Vagina (tissue), 2 donors: ENCODE results near the gene SEC23B.

Experiments used
- CTCF ChIP-seq, 3 experiments: fragments of 450-650 bp in 2 of 3; fragments of 200-600 bp in 1 of 3; sonication (generic) in 1 of 3; IDR thresholded peaks; one replicate each; pipeline ENCODE4 v1.5.1; 2017 to 2019; ENCODE audit warnings: antibody characterized with exemption in 3 of 3, mild to moderate bottlenecking in 2 of 3, moderate library complexity in 2 of 3
- POLR2A ChIP-seq, 2 donors: fragments of 450-650 bp; IDR thresholded peaks; one replicate each; pipeline ENCODE4 v1.6.1; 2017; ENCODE audit warnings: antibody characterized with exemption in 2 of 2, mild to moderate bottlenecking in 2 of 2, moderate library complexity in 2 of 2
- POLR2AphosphoS5 ChIP-seq, 2 donors: sonication (generic); formaldehyde crosslinking; IDR thresholded peaks; one replicate each; pipeline ENCODE4 v1.9.0; 2017; ENCODE audit warnings: antibody characterized with exemption in 2 of 2, mild to moderate bottlenecking in 2 of 2, low read depth in 1 of 2; ENCODE audit not compliant: insufficient read depth in 1 of 2

- TF ChIP-seq CTCF (IDR thresholded peaks at IDR 0.05) (no peak), POLR2AphosphoS5 (IDR thresholded peaks at IDR 0.05; ENCODE audit: insufficient read depth in 1 of 2, low read depth in 1 of 2) (no peak), POLR2A (IDR thresholded peaks at IDR 0.05) (no peak)
Measured at GRCh38 chr20:18477218-18477617, 30.5 kb upstream of the SEC23B start.
